HG03103 (cell line): Measurements from ENCODE around the gene ABCD4.
A peak's percentile ranks its signal among the peaks of the same experiment; 100 is the strongest.
"Not testable (repeated sequence)": the region's sequence is repeated elsewhere in the genome, so short reads cannot be mapped to it uniquely, and the experiment has no call there.

Experiments
- ATAC-seq: cut with Tn5 transposase; IDR thresholded peaks from one replicate; pipeline ENCODE4 v1.9.1; 2021; ENCODE audit warnings: low read depth; ENCODE audit not compliant: unreplicated experiment

ABCD4 gene

GRCh38 chr14:74302634-74303569 lies at the start of gene ABCD4:
TSS of gene ABCD4 (minus strand) at chr14:74302934. CDS start at chr14:74302912, 22 bp downstream.
- ATAC-seq = peak; percentile 97

- no peak for ATAC-seq
These were observed 48.2 kb upstream of the ABCD4 start for GRCh38 chr14:74350928-74351323.

GRCh38 chr14:74350211-74350927 lies 47.6 kb upstream of the ABCD4 start:
- no peak for ATAC-seq

GRCh38 chr14:74349757-74350156 lies 47.0 kb upstream of the ABCD4 start:
- no peak for ATAC-seq

- ATAC-seq = no peak
These were observed 46.2 kb upstream of the ABCD4 start for GRCh38 chr14:74348735-74349463.

GRCh38 chr14:74348241-74348734 lies 45.6 kb upstream of the ABCD4 start, which contains the start of gene VRTN:
TSS of gene VRTN (plus strand) at chr14:74348471. CDS start at chr14:74356784, 8,313 bp downstream.
- ATAC-seq = no peak

- no peak for ATAC-seq
These were observed 45.0 kb upstream of the ABCD4 start for GRCh38 chr14:74347795-74348100.

GRCh38 chr14:74347097-74347794 lies 44.5 kb upstream of the ABCD4 start:
- no peak for ATAC-seq

- ATAC-seq = no peak
These were observed 43.6 kb upstream of the ABCD4 start for GRCh38 chr14:74346341-74346740.

- no peak for ATAC-seq
These were observed 31.2 kb upstream of the ABCD4 start for GRCh38 chr14:74333909-74334308.

- not testable (repeated sequence) for ATAC-seq
These were observed 27.3 kb upstream of the ABCD4 start for GRCh38 chr14:74329950-74330552.

- ATAC-seq = no peak
These were observed 23.8 kb upstream of the ABCD4 start for GRCh38 chr14:74326369-74327152.

GRCh38 chr14:74325446-74325845 lies 22.7 kb upstream of the ABCD4 start:
- ATAC-seq = no peak

- no peak for ATAC-seq
These were observed 22.2 kb upstream of the ABCD4 start for GRCh38 chr14:74324931-74325361.

- no peak for ATAC-seq
These were observed 11.8 kb upstream of the ABCD4 start for GRCh38 chr14:74314576-74314975.

- ATAC-seq = no peak
These were observed 10.9 kb upstream of the ABCD4 start for GRCh38 chr14:74313601-74314000.

- ATAC-seq = no peak
These were observed 9.4 kb upstream of the ABCD4 start for GRCh38 chr14:74312161-74312560.

- ATAC-seq = no peak
These were observed 6.6 kb upstream of the ABCD4 start for GRCh38 chr14:74309125-74310022.
